ENCODE measurements around the gene GRID1. TPM values are rescaled to one million over a fixed set of nuclear protein-coding genes. Genes with fewer than 3 reads are reported as not detected.

GRID1 gene
- total and polyA plus RNA-seq, 9 of the 15 experiments (the other 6 are each of a cell fraction or from before 2014, with no cell fraction given), result 0.01 to 7.2 (median 1.2) TPM

GRCh38 chr10:86049442-86049841 is 317.2 kb downstream of the GRID1 start (continued):
- no peak for TF ChIP-seq ILK (tag; IDR thresholded peaks at IDR 0.05; ENCODE audit: borderline replicate concordance, low read depth)
- no peak for TF ChIP-seq MCM3 (IDR thresholded peaks at IDR 0.05)
- no peak for TF ChIP-seq CBFA2T3 (IDR thresholded peaks at IDR 0.05)
- no peak for TF ChIP-seq SNRNP70 (optimal IDR thresholded peaks at IDR 0.05; ENCODE audit: low read depth, low read length)

GRCh38 chr10:86048973-86049372 is 317.6 kb downstream of the GRID1 start:
- CTCF ChIA-PET (ENCODE audit: low intra/inter-chr PET ratio), result no interaction called here
- intact Hi-C loops (cut with micrococcal nuclease), result no loop called here
- TF ChIP-seq POLR2AphosphoS2 (IDR thresholded peaks at IDR 0.05; ENCODE audit: low read length), result no peak
- TF ChIP-seq KLF10 (CRISPR knock-in tag; IDR thresholded peaks at IDR 0.05), result no peak
- no peak for TF ChIP-seq BCL6 (CRISPR knock-in tag; IDR thresholded peaks at IDR 0.05)
- TF ChIP-seq ZNF644 (tag; IDR thresholded peaks at IDR 0.05; ENCODE audit: low read depth), result no peak
- no peak for TF ChIP-seq ZNF699 (CRISPR knock-in tag; IDR thresholded peaks at IDR 0.05; ENCODE audit: insufficient replicate concordance)
- TF ChIP-seq CC2D1A (IDR thresholded peaks at IDR 0.05), result no peak
- no peak for TF ChIP-seq MAFF (IDR thresholded peaks at IDR 0.05; ENCODE audit: low read length)
- no peak for TF ChIP-seq ESRRA (IDR thresholded peaks at IDR 0.05; ENCODE audit: borderline replicate concordance, low read depth)
- TF ChIP-seq TSHZ1 (CRISPR knock-in tag; IDR thresholded peaks at IDR 0.05), result no peak
- TF ChIP-seq CEBPG (CRISPR knock-in tag; IDR thresholded peaks at IDR 0.05), result no peak
- no peak for TF ChIP-seq CEBPG (tag; conservative IDR thresholded peaks at IDR 0.05 in 1 of 2, IDR thresholded peaks at IDR 0.05 in 1 of 2)
- no peak for TF ChIP-seq TFAP4 (CRISPR knock-in tag; IDR thresholded peaks at IDR 0.05; ENCODE audit: borderline replicate concordance)
- TF ChIP-seq ZNF277 (CRISPR knock-in tag; IDR thresholded peaks at IDR 0.05; ENCODE audit: borderline replicate concordance), result no peak
- no peak for TF ChIP-seq RBM17 (IDR thresholded peaks at IDR 0.05; ENCODE audit: borderline replicate concordance, low read depth, low read length)

More at GRCh38 chr10:86048973-86049372, 317.6 kb downstream of the GRID1 start:
- 0% methylated on average over 2 of the region's 2 CpGs for WGBS (ENCODE audit: insufficient coverage, low coverage, missing lambda C conversion rate)
- Histone ChIP-seq H3K9me3 (replicated peaks; ENCODE audit: control insufficient read depth, insufficient read depth, low read depth, low read length) (no peaks in the 10 kb centered on the region), H3K27me3 (ENCODE audit: control insufficient read depth in 2 of 2, insufficient read depth in 2 of 2, low read length in 2 of 2) (peaks cover 0 to 24% of the 10 kb centered on the region in 2 experiments; a peak in 3 of 5 replicates), H3K36me3 (ENCODE audit: control insufficient read depth, insufficient read depth, low read length) (no peaks in the 10 kb centered on the region), H3K4me2 (ENCODE audit: insufficient read depth, low read length) (no peak overlapping the region), H2AFZ (ENCODE audit: low read depth, low read length) (no peak overlapping the region), H3K4me3 (no peak overlapping the region), H3K4me1 (replicated peaks in 1 of 2; ENCODE audit: control insufficient read depth in 2 of 2, insufficient read depth in 2 of 2, low read length in 2 of 2) (no peaks in the 10 kb centered on the region), H3K79me2 (ENCODE audit: control insufficient read depth, insufficient read depth, low read length) (no peaks in the 10 kb centered on the region), H4K20me1 (replicated peaks; ENCODE audit: control insufficient read depth, insufficient read depth, low read length) (no peaks in the 10 kb centered on the region), H3K9me1 (ENCODE audit: control insufficient read depth, insufficient read depth, low read length) (no peaks in the 10 kb centered on the region), H3K27ac (ENCODE audit: extremely low read depth, low read depth, low read length) (no peak overlapping the region), H3K9ac (ENCODE audit: insufficient read depth in 1 of 2, low read depth in 2 of 2, low read length in 2 of 2) (no peak overlapping the region)
- ATAC-seq, result no peak
- no TSS peak for BruUV-seq (replicated peaks)
- no peak for FAIRE-seq
- in situ Hi-C loops (cut with MboI), result no loop called here
- POLR2A ChIA-PET, result interaction anchor here (0.5 kb wide), 1 partner anchor 24 kb away, joined by 4 read pairs; no protein-coding TSS in a partner anchor
- DNase-seq (ENCODE audit: extremely low read depth in 1 of 4, low spot score in 3 of 4), result no peak
